Upper lobe of left lung (tissue), 4 donors: Measurements from ENCODE around the gene MGAT5B.

Experiments
- EP300 ChIP-seq, 4 donors: sonication (generic); formaldehyde crosslinking; IDR thresholded peaks; one replicate each; pipeline ENCODE4 v1.5.1; 2017; ENCODE audit warnings: antibody characterized with exemption in 4 of 4, control low read depth in 2 of 4
- POLR2A ChIP-seq, 4 donors: fragments of 450-650 bp; IDR thresholded peaks; one replicate each; pipeline ENCODE4 v1.5.1; 2016 to 2017; ENCODE audit warnings: antibody characterized with exemption in 4 of 4, mild to moderate bottlenecking in 2 of 4
- POLR2AphosphoS5 ChIP-seq, 2 donors: sonication (generic); formaldehyde crosslinking; IDR thresholded peaks; one replicate each; pipeline ENCODE4 v1.5.1; 2017; ENCODE audit warnings: antibody characterized with exemption in 2 of 2
- TF ChIP-seq, protein P1 (sequence below), 6 experiments: fragments of 450-650 bp in 4 of 6; fragments of 200-600 bp in 2 of 6; sonication (generic) in 2 of 6; IDR thresholded peaks; one replicate each; pipeline ENCODE4 v1.5.1; 2016 to 2019; ENCODE audit warnings: antibody characterized with exemption in 6 of 6

DNA sequence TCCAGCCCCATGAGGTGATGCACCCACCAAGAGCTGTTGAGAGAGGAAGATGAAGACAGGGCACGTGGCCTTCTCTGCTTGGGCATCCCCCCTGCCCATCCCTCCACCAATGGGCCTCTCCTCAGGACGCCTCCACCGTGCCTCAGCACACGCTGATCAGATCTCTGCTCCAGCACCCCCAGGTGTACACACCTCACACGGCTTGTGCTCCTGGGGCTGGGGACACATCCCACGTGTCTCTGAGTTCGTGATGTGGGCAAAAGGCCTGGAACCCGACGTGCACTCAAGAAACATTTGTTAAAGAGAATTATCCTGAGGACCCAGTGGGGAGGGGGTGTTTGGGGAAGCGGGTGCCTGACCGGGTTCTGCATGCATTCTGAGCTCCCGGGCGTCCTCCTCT, 55.3 kb downstream of the MGAT5B start:
- TF ChIP-seq, protein P1, sequence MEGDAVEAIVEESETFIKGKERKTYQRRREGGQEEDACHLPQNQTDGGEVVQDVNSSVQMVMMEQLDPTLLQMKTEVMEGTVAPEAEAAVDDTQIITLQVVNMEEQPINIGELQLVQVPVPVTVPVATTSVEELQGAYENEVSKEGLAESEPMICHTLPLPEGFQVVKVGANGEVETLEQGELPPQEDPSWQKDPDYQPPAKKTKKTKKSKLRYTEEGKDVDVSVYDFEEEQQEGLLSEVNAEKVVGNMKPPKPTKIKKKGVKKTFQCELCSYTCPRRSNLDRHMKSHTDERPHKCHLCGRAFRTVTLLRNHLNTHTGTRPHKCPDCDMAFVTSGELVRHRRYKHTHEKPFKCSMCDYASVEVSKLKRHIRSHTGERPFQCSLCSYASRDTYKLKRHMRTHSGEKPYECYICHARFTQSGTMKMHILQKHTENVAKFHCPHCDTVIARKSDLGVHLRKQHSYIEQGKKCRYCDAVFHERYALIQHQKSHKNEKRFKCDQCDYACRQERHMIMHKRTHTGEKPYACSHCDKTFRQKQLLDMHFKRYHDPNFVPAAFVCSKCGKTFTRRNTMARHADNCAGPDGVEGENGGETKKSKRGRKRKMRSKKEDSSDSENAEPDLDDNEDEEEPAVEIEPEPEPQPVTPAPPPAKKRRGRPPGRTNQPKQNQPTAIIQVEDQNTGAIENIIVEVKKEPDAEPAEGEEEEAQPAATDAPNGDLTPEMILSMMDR (IDR thresholded peaks at IDR 0.05), result no peak
- no peak for TF ChIP-seq POLR2A (IDR thresholded peaks at IDR 0.05)
- no peak for TF ChIP-seq POLR2AphosphoS5 (IDR thresholded peaks at IDR 0.05)
- no peak for TF ChIP-seq EP300 (IDR thresholded peaks at IDR 0.05)
